MCF 10A (cell line): ENCODE data around the gene SCRG1. TPM values are rescaled to one million over a fixed set of nuclear protein-coding genes. Genes with fewer than 3 reads are reported as not detected.

Experiments
- BruUV-seq: library from RNA; stranded (reverse); fragments of 400-500 nt; replicated peaks from 2 replicates; lab custom pipeline; 2021; lab: Mats Ljungman, UMichigan
- CTCF ChIA-PET: fragments of 300-600 bp; sonication (Branson Sonifier 250); formaldehyde crosslinking; extraction: SDS; loops from one replicate; lab custom pipeline; 2021; ENCODE audit warnings: antibody characterized with exemption, inconsistent platforms; lab: Yijun Ruan, JAX
- POLR2A ChIA-PET: fragments of 300-600, 350-650 bp; sonication (Branson Sonifier 250); formaldehyde crosslinking; extraction: SDS; loops from one replicate; lab custom pipeline; 2020; ENCODE audit warnings: antibody characterized with exemption, inconsistent platforms; lab: Yijun Ruan, JAX
- DNase-seq: peaks from one replicate; pipeline ENCODE4 v3.0.0-alpha.2; 2018; ENCODE audit not compliant: unreplicated experiment
- H3K27ac Mint-ChIP-seq: one replicate; pipeline ENCODE4 v1.8.0; 2022; ENCODE audit warnings: mild to moderate bottlenecking, low read depth, mixed read lengths; ENCODE audit not compliant: unreplicated experiment
- H3K27me3 Mint-ChIP-seq: one replicate; pipeline ENCODE4 v1.8.0; 2022; ENCODE audit warnings: mixed read lengths; ENCODE audit not compliant: insufficient read depth, unreplicated experiment
- H3K36me3 Mint-ChIP-seq: one replicate; pipeline ENCODE4 v1.8.0; 2022; ENCODE audit warnings: mild to moderate bottlenecking, moderate library complexity, mixed read lengths; ENCODE audit not compliant: insufficient read depth, unreplicated experiment
- H3K4me1 Mint-ChIP-seq: one replicate; pipeline ENCODE4 v1.8.0; 2022; ENCODE audit warnings: mixed read lengths; ENCODE audit not compliant: insufficient read depth, unreplicated experiment
- H3K4me3 Mint-ChIP-seq: one replicate; pipeline ENCODE4 v1.8.0; 2022; ENCODE audit warnings: mild to moderate bottlenecking, moderate library complexity, mixed read lengths; ENCODE audit not compliant: unreplicated experiment
- H3K9me3 Mint-ChIP-seq: one replicate; pipeline ENCODE4 v1.8.0; 2022; ENCODE audit warnings: mixed read lengths; ENCODE audit not compliant: unreplicated experiment
- intact Hi-C: fragments of 100-400 bp; cut with micrococcal nuclease; formaldehyde crosslinking; loops from 2 replicates; pipeline ENCODE4 v1.14.1; 2022
- total RNA-seq: library from RNA; stranded (reverse); gene quantifications from 2 replicates; pipeline ENCODE4 v1.2.3, GENCODE V29; 2022
- TF ChIP-seq, protein P1 (sequence below): fragments of 200-600 bp; IDR thresholded peaks from one replicate; pipeline ENCODE4 v1.8.0; 2022; ENCODE audit warnings: antibody characterized with exemption, mild to moderate bottlenecking; ENCODE audit not compliant: unreplicated experiment

SCRG1 gene
- total RNA-seq, 1 experiment from 2014 or later = not detected

DNA sequence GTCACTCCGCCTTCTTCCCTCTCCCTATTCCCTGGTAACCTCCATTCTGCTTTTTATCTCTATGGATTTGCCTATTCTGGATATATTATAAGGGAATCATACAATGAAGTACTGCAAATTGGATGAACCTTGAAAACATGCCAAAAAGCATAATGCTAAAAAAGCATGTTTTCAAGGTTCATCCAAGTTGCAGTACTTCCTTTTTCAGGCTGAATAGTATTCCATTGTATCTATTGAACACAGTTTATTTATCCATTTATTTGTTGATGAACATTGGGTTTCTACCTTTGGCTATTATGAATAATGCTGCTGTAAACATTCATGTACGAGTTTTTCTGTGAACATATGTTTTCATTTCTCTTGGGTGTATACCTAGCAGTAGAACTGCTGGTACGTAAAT lies 19.0 kb downstream of the SCRG1 start:
- H3K4me1 Mint-ChIP-seq = no peaks in the 10 kb centered on the region
- POLR2A ChIA-PET = interaction anchor here (1.0 kb wide), 1 partner anchor 46 kb away, joined by 4 read pairs; the partner anchor contains the start of gene HMGB2
- H3K4me3 Mint-ChIP-seq = no peak overlapping the region
- no peaks in the 10 kb centered on the region for H3K9me3 Mint-ChIP-seq
- no TSS peak for BruUV-seq
- no peaks in the 10 kb centered on the region for H3K27me3 Mint-ChIP-seq
- no peak overlapping the region for H3K27ac Mint-ChIP-seq
- intact Hi-C loops = no loop called here
- H3K36me3 Mint-ChIP-seq = no peaks in the 10 kb centered on the region
- TF ChIP-seq, protein P1, sequence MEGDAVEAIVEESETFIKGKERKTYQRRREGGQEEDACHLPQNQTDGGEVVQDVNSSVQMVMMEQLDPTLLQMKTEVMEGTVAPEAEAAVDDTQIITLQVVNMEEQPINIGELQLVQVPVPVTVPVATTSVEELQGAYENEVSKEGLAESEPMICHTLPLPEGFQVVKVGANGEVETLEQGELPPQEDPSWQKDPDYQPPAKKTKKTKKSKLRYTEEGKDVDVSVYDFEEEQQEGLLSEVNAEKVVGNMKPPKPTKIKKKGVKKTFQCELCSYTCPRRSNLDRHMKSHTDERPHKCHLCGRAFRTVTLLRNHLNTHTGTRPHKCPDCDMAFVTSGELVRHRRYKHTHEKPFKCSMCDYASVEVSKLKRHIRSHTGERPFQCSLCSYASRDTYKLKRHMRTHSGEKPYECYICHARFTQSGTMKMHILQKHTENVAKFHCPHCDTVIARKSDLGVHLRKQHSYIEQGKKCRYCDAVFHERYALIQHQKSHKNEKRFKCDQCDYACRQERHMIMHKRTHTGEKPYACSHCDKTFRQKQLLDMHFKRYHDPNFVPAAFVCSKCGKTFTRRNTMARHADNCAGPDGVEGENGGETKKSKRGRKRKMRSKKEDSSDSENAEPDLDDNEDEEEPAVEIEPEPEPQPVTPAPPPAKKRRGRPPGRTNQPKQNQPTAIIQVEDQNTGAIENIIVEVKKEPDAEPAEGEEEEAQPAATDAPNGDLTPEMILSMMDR = no peak
- no peak for DNase-seq
- CTCF ChIA-PET = interaction anchor here (0.7 to 1.0 kb wide), 2 partner anchors 37 to 58 kb away, joined by 3 to 4 read pairs; no protein-coding TSS in a partner anchor

GRCh38 chr4:173374588-173374987 lies 24.3 kb downstream of the SCRG1 start:
- POLR2A ChIA-PET = interaction anchor here (0.6 to 13.1 kb wide), 10 partner anchors 9 to 910 kb away, joined by 3 to 824 read pairs (median 4); partner anchors contain the start of genes CEP44, FBXO8 and HMGB2

DNA sequence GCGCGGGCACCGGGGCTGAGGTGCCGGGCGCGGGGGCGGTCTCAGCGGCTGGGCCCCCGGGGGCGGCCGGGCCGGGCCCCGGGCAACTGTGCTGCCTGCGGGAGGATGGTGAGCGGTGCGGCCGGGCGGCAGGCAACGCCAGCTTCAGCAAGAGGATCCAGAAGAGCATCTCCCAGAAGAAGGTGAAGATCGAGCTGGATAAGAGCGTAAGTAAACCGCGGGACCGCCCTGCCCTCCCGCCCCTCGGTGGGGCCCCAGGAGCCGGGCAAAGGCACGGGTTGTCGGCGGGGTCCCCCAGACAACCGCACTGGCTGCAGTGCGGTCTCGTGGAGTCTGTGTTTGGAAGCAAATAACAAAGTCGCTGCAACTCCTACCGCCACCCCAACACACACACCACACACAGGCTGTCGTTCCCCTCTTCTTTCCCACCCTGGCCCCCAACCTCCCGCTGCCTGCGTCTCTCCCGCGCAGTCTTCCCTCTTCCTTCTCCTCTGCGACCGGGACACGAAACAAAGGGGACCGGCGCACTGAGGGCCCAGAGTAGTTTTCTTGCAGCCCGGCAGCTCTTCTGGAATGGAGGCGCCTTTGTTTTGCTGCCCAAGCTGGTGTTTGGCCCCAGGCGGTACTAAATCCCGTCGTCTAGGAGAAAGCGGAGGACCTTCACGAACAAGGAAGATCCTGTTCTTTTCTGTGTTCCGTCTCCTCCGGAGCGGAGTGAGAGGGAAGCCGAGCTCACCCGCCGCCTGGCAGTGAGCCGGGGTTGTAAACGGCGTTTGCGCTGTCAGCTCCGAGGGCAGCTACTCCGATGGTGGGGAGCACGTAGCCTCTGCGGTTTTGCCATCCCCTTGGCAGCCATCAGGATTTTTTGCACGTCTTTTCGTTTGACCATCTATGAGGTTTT lies 27.4 kb downstream of the SCRG1 start:
- Mint-ChIP-seq H3K4me3 (peak overlapping the region; percentile 96), H3K27me3 (no peaks in the 10 kb centered on the region), H3K9me3 (no peaks in the 10 kb centered on the region), H3K4me1 (peaks cover 20% of the 10 kb centered on the region), H3K36me3 (peaks cover 12% of the 10 kb centered on the region), H3K27ac (peak overlapping the region; percentile 96)
- intact Hi-C loops = no loop called here
- CTCF ChIA-PET = interaction anchor here (0.6 to 6.5 kb wide), 7 partner anchors 38 to 106 kb away, joined by 3 to 63 read pairs (median 4); partner anchors contain the start of gene HMGB2
- no TSS peak for BruUV-seq
- TF ChIP-seq, protein P1 = no peak
- peak; percentile 68 for DNase-seq
- POLR2A ChIA-PET = interaction anchor here (0.6 to 13.1 kb wide), 19 partner anchors 11 to 912 kb away, joined by 3 to 824 read pairs (median 5); partner anchors contain the start of genes CEP44, FBXO8 and HMGB2

More at GRCh38 chr4:173374588-173374987, 24.3 kb downstream of the SCRG1 start:
- no peaks in the 10 kb centered on the region for H3K9me3 Mint-ChIP-seq
- no peak overlapping the region for H3K27ac Mint-ChIP-seq
- H3K27me3 Mint-ChIP-seq = no peaks in the 10 kb centered on the region
- CTCF ChIA-PET = interaction anchor here (0.5 to 1.5 kb wide), 7 partner anchors 39 to 353 kb away, joined by 3 to 6 read pairs (median 3); partner anchors contain the start of gene HMGB2
- H3K36me3 Mint-ChIP-seq = peaks cover 12% of the 10 kb centered on the region
- no peak for DNase-seq
- intact Hi-C loops = no loop called here
- BruUV-seq = no TSS peak
- peaks cover 6% of the 10 kb centered on the region for H3K4me1 Mint-ChIP-seq
- TF ChIP-seq, protein P1 = no peak
- no peak overlapping the region for H3K4me3 Mint-ChIP-seq
